Testis (tissue), 3 donors: ENCODE results near the gene SLC5A6. TPM values are rescaled to one million over a fixed set of nuclear protein-coding genes. Genes with fewer than 3 reads are reported as not detected.

Experiments used
- DNase-seq: peaks from one replicate; pipeline ENCODE4 v3.0.0-alpha.2; 2019
- H3K27ac ChIP-seq, 2 donors: fragments of 200-600 bp; sonication (generic); one replicate each; pipeline ENCODE4 v1.5.1; 2019
- H3K27me3 ChIP-seq: fragments of 200-600 bp; sonication (generic); one replicate; pipeline ENCODE4 v1.5.1; 2019
- H3K36me3 ChIP-seq: fragments of 200-600 bp; sonication (generic); one replicate; pipeline ENCODE4 v1.5.1; 2017; ENCODE audit warnings: low read depth; ENCODE audit errors: missing control alignments
- H3K4me1 ChIP-seq: fragments of 200-600 bp; sonication (generic); one replicate; pipeline ENCODE4 v1.5.1; 2019
- H3K4me3 ChIP-seq, 2 donors: fragments of 200-600 bp; sonication (generic); one replicate each; pipeline ENCODE4 v1.5.1; 2017 to 2019
- H3K9me3 ChIP-seq: fragments of 200-600 bp; sonication (generic); one replicate; pipeline ENCODE4 v1.5.1; 2017
- CTCF ChIP-seq, 3 experiments: fragments of 450-650 bp in 2 of 3; fragments of 200-600 bp in 1 of 3; sonication (generic) in 1 of 3; IDR thresholded peaks; one replicate each; pipeline ENCODE4 v1.5.1; 2016 to 2019; ENCODE audit warnings: antibody characterized with exemption in 3 of 3, mild to moderate bottlenecking in 2 of 3, moderate library complexity in 1 of 3
- POLR2A ChIP-seq: fragments of 450-650 bp; IDR thresholded peaks from one replicate; pipeline ENCODE4 v1.6.1; 2017; ENCODE audit warnings: antibody characterized with exemption, mild to moderate bottlenecking, moderate library complexity
- WGBS, 2 donors: methylation state at CpG; one replicate each; pipeline ENCODE4 v1.1.5; 2018; 5-methylcytosine and 5-hydroxymethylcytosine counted together
- intact Hi-C: fragments of 100-400 bp; cut with DNase I; formaldehyde crosslinking; loops from one replicate; pipeline ENCODE4 v1.15.1; 2023; ENCODE audit warnings: low total_unique reads
- polyA plus RNA-seq: library from polyadenylated mRNA; stranded (reverse); fragments of 350-450 nt; fragmentation: Illumina TruSeq; extraction: RNeasy Lipid Tissue Mini Kit (QIAGEN cat#74804); gene quantifications from one replicate; pipeline ENCODE4 v1.2.3, GENCODE V29; 2014; ENCODE audit warnings: low read depth, low replicate concordance; ENCODE audit not compliant: insufficient read depth
- total RNA-seq, 2 donors: library from RNA; depleted of rRNA; stranded (reverse); fragments of >200 nt; gene quantifications; one replicate each; pipeline ENCODE4 v1.2.3, GENCODE V29; 2016

Gene SLC5A6
- total and polyA plus RNA-seq, 3 donors from 2014 or later = 83.4 to 84.0 (median 83.9) TPM

- TF ChIP-seq CTCF (IDR thresholded peaks at IDR 0.05) (no peak), POLR2A (no peak)
- H3K36me3 ChIP-seq = no peaks in the 10 kb centered on the region
- H3K27me3 ChIP-seq = no peaks in the 10 kb centered on the region
- intact Hi-C loops = loop anchor here (10.0 kb wide), 1 partner anchor 127 kb away; the partner anchor contains the start of gene KHK
- DNase-seq = no peak
- peak overlapping the region; percentile 93 to 95 for H3K27ac ChIP-seq
- 1 to 2% methylated on average over 29 to 44 of the region's 48 CpGs for WGBS, 2 donors
- H3K4me3 ChIP-seq = peak overlapping the region; percentile 73 to 97
- no peaks in the 10 kb centered on the region for H3K9me3 ChIP-seq
- H3K4me1 ChIP-seq = peaks cover 10% of the 10 kb centered on the region
These were observed 676 bp downstream of the SLC5A6 start for GRCh38 chr2:27211241-27211942.

- intact Hi-C loops = loop anchor here (10.0 kb wide), 1 partner anchor 125 kb away; the partner anchor contains the start of gene KHK
- no peaks in the 10 kb centered on the region for H3K9me3 ChIP-seq
- peaks cover 10% of the 10 kb centered on the region for H3K4me1 ChIP-seq
- no peak overlapping the region for H3K4me3 ChIP-seq
- H3K27ac ChIP-seq = peak overlapping the region; percentile 29 to 34
- H3K36me3 ChIP-seq = no peaks in the 10 kb centered on the region
- no peak for DNase-seq
- no peak for TF ChIP-seq POLR2A
- TF ChIP-seq CTCF (IDR thresholded peaks at IDR 0.05) = no peak
- H3K27me3 ChIP-seq = no peaks in the 10 kb centered on the region
- WGBS, 2 donors = 82 to 86% methylated on average over 6 of the region's 6 CpGs
These were observed 2.3 kb downstream of the SLC5A6 start for GRCh38 chr2:27209621-27210401.

- WGBS, 2 donors = 69 to 82% methylated on average over 4 of the region's 4 CpGs
- Histone ChIP-seq H3K27ac (no peak overlapping the region), H3K9me3 (no peaks in the 10 kb centered on the region), H3K4me3 (no peak overlapping the region), H3K4me1 (peaks cover 10% of the 10 kb centered on the region), H3K27me3 (no peaks in the 10 kb centered on the region), H3K36me3 (no peaks in the 10 kb centered on the region)
- no peak for TF ChIP-seq CTCF (IDR thresholded peaks at IDR 0.05)
- TF ChIP-seq POLR2A = no peak
- intact Hi-C loops = no loop called here
- peak; percentile 25 for DNase-seq
These were observed 3.5 kb downstream of the SLC5A6 start for GRCh38 chr2:27208486-27209050.

GRCh38 chr2:27206346-27206745 is 5.7 kb downstream of the SLC5A6 start:
- H3K9me3 ChIP-seq = no peaks in the 10 kb centered on the region
- H3K4me1 ChIP-seq = peaks cover 4% of the 10 kb centered on the region
- WGBS, 2 donors = 95 to 100% methylated on average over 6 of the region's 6 CpGs
- H3K36me3 ChIP-seq = no peaks in the 10 kb centered on the region
- no peak for TF ChIP-seq POLR2A
- no peak for TF ChIP-seq CTCF (IDR thresholded peaks at IDR 0.05)
- H3K27me3 ChIP-seq = no peaks in the 10 kb centered on the region
- intact Hi-C loops = no loop called here
- no peak overlapping the region for H3K4me3 ChIP-seq
- no peak overlapping the region for H3K27ac ChIP-seq
- no peak for DNase-seq
